GM18873 (cell line): ENCODE results near the gene ZNF146.
"Not testable (repeated sequence)": the region's sequence is repeated elsewhere in the genome, so short reads cannot be mapped to it uniquely, and the experiment has no call there.

ENCODE experiments used
- ATAC-seq: cut with Tn5 transposase; IDR thresholded peaks from one replicate; pipeline ENCODE4 v1.9.1; 2021; ENCODE audit warnings: mild to moderate bottlenecking, moderate library complexity, moderate number of reproducible peaks; ENCODE audit not compliant: unreplicated experiment, low FRiP score

Gene ZNF146

DNA sequence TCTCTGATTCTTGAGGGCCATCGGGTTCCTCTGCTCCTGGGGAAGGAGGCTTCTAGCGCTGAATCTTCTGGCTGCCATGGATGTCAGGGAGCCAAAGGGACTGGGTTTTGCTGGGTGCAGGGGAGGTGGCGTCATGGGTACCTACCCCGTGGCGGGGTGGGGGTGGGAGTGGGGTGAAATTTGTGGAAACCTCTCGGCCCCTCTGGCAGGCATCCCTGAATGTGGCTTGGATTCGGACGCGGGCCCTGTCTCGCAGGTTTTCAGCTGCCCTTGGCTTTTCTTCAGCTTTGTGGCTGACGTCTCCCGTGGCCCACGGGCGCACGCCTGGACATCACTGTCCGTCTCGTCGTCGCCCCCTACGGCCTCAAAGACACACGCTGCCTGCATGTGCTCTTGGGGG is 53.2 kb downstream of the ZNF146 start:
- not testable (repeated sequence) for ATAC-seq

DNA sequence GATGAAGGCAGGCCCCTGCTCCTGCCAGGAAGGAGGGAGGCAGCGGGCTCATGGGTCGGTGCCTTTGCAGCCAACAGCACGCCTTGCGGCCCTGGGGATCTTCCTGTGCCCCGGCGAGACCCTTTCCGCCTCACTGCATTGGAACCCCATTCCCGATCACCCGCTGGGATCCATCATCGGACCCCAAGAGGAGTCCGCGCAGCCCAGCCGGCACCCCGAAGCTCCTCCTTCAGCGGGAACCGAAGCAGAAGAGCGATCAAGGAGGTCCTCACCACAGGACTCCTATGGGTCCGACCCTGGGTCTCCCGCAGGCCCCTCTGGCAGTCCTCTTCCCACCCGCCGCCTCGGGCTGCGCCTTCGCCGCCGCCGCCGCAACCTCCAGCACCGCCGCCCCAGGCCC is 53.7 kb downstream of the ZNF146 start:
- not testable (repeated sequence) for ATAC-seq

DNA sequence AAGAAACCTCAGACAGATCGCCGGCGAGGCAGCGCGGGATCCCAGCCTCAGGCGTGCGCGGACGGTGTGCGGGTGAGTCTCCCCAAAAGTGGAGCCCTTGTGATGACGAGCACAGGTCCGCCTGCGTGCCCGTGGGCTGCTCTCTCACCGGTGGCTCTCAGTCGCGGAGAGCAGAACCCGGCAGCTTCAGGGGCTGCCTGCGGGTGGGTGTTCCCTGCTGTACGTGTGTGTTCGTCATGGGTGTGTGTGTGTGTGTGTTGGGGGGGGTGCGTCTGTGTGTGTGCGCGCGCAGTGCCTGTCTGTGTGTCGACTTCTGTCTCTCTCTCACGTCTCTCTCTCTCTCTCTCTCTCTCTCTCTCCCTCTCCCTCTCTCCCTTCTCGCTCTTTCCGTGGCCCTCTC is 54.4 kb downstream of the ZNF146 start:
- ATAC-seq, result not testable (repeated sequence)
